Pulmonary artery endothelial cell (primary cell): ENCODE measurements around the gene EHMT1. TPM values are rescaled to one million over a fixed set of nuclear protein-coding genes. Genes with fewer than 3 reads are reported as not detected.
"Not testable (repeated sequence)": the region's sequence is repeated elsewhere in the genome, so short reads cannot be mapped to it uniquely, and the experiment has no call there.

ENCODE experiments used
- DNase-seq: peaks from one replicate; pipeline ENCODE4 v3.0.0-alpha.2; 2011; ENCODE audit warnings: low read depth, low spot score
- total RNA-seq: library from RNA; depleted of rRNA; stranded (reverse); fragments of >200 nt; gene quantifications from 2 replicates; pipeline ENCODE4 v1.2.3, GENCODE V29; 2014

EHMT1 gene
- total RNA-seq, 1 donor from 2014 or later, result 68.3 TPM

GRCh38 chr9:137804908-137805630 lies 186.3 kb downstream of the EHMT1 start:
- DNase-seq, result no peak

GRCh38 chr9:137807721-137808703 lies 189.2 kb downstream of the EHMT1 start:
- DNase-seq, result no peak

DNA sequence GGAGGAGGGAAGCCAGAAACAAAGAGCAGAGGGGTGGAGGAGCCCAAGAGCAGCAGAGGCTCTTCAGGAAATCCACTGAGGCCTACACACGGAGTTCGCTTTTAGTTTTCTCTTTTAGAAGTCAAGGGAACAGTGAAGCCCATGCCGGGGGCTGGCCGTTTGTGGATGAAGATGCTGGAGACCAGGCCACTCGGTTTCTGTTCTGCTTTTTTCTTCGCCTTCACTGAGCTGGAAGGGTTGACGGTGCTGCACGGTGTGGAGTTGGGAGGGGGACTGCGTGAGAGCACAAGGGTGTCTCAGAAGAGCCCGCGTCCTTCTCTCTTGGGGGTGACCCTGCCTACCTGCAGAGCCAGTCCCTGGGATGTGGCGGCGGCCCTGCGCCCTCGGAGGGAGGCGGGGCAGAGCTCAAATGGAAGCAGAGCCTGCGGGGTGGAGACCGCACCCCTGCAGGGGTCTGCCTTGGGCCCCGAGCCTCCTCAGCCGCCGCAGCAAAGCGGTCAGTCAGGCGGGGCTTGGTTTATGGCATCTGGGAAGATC lies 190.3 kb downstream of the EHMT1 start:
- no peak for DNase-seq

- DNase-seq, result not testable (repeated sequence)
Observed at GRCh38 chr9:137809726-137810450, 191.1 kb downstream of the EHMT1 start.

GRCh38 chr9:137811283-137811870 lies 192.6 kb downstream of the EHMT1 start:
- DNase-seq, result no peak

DNA sequence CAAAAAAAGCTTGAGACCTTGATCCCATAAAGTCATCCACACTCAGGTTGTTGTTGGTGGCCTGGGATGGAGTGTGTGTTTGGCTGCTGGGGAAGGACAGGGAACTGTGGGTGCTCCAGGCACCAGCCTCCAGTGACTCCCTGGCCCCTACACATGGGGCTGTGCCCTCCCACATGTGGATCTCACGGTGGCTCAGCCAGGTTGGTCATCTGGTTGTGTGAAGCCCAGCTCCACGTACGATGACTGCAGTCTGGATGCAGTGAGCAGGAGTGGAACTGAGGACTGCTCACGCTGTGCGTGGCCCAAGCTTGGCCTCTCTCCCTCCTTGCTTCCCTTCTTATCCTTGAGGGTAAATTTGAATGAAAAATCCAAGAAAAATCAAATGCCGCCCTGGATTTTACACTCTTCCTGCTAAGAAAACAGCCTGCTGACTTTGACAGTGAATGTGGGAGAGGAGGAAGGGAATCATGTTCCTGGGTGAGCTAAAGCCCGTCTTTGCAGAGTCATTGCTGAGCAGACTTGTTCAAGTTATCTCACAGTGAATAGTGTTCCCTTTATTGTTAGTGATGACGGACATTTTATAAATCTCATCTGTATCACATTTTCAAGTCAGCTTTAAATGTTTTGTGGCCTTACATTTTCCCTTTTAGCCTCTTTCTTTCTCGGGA lies 193.7 kb downstream of the EHMT1 start:
- DNase-seq, result no peak

- DNase-seq, result no peak
Observed at GRCh38 chr9:137813167-137813566, 194.4 kb downstream of the EHMT1 start.

DNA sequence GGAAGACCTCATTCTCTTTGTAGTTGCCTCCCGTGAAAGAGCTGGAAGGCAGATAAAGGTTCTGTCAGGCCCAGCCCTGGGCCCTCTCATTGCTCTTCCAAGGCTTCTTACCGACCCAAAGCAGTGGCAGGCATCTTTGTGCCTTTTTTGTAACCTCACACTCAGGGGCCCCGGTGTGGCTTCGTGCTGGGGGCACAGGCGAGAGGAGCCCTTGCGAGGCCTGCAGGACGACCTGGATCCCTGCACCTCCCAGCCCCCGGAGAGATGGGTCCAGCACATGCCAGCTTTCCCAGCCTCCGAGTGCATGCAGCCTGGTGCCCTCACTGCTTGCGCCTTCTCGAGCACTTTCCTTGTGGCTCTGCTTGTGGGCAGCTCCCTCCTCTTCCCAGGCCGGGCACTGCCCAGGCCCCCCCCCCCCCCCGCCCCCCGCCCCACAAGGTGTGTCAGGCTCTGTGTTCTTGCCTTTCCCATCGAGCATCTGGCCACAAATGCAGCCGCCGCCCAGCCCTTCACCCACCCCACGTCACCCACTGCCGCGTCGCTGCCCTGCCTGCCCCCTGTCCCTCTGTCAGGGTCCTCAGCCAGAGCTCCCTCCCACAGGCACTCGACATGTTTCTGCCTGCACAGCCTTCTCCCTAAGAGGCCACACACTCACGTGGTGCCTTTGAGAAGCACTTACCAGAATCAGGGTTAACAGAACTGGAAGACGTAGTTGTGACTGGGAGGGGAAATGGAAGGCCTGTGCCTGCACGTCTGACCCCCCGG lies 195.0 kb downstream of the EHMT1 start:
- no peak for DNase-seq

- DNase-seq, result no peak
Observed at GRCh38 chr9:137814436-137814835, 195.6 kb downstream of the EHMT1 start.

DNA sequence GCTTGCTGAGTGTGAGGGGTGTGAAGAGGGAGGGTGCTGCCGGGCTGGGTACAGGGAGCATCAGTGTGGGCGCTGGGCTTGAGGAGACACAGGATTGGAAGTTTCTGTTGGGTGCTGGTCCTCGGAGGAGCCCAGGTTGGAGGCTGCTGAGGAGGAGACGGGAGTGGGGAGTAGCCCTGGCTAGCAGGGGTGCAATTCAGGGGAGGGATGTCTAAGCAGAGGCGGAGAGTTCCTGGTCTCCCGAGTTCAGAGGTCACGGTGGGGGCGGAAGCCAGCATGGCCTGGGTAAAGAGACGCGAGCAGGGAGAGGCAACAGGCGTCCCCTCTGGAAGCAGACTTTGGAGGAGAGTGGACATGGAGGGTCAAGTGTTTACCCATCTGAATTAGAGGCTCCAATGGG lies 196.0 kb downstream of the EHMT1 start:
- DNase-seq, result no peak

GRCh38 chr9:137815256-137816255 lies 196.8 kb downstream of the EHMT1 start:
- no peak for DNase-seq

GRCh38 chr9:137816531-137817235 lies 197.9 kb downstream of the EHMT1 start:
- DNase-seq, result no peak

GRCh38 chr9:137817236-137818200 lies 198.7 kb downstream of the EHMT1 start:
- DNase-seq, result no peak

GRCh38 chr9:137818286-137818685 lies 199.5 kb downstream of the EHMT1 start:
- DNase-seq, result no peak

GRCh38 chr9:137820161-137820855 lies 201.5 kb downstream of the EHMT1 start:
- no peak for DNase-seq
